Gastrocnemius medialis (tissue), 4 donors: Measurements from ENCODE around the gene ST8SIA1.

ENCODE experiments used
- POLR2A ChIP-seq, 2 donors: fragments of 450-650 bp; IDR thresholded peaks; one replicate each; pipeline ENCODE4 v1.6.1; 2017; ENCODE audit warnings: antibody characterized with exemption in 2 of 2, mild to moderate bottlenecking in 2 of 2, moderate library complexity in 2 of 2
- TF ChIP-seq, protein P1 (sequence below), 5 experiments: fragments of 450-650 bp in 3 of 5; fragments of 200-600 bp in 2 of 5; sonication (generic) in 2 of 5; IDR thresholded peaks in 4 of 5; conservative IDR thresholded peaks in 1 of 5; 1 replicate in 4 of 5; 2 replicates in 1 of 5; pipeline ENCODE4 v1.5.1; 2016 to 2019; ENCODE audit warnings: antibody characterized with exemption in 5 of 5, mild to moderate bottlenecking in 3 of 5, moderate library complexity in 3 of 5

DNA sequence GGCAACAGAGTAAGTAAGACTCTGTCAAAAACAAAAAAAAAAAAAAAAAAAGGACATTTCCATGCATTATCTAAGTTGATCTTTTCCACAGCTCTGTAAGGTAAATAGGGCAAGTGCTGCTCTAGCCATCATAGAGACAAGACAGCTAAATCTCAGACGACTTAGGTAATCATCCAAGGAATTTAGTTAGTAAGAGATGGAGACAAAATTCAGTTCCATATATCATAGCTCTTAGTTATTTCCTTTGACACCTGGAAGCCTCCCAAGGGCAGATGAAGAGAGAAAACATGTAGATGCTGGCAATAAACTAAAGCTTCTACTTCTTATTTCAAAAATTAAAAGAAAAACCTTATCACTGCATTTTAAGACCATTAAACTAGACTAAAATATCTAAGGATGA lies 48.7 kb downstream of the ST8SIA1 start:
- TF ChIP-seq, protein P1, sequence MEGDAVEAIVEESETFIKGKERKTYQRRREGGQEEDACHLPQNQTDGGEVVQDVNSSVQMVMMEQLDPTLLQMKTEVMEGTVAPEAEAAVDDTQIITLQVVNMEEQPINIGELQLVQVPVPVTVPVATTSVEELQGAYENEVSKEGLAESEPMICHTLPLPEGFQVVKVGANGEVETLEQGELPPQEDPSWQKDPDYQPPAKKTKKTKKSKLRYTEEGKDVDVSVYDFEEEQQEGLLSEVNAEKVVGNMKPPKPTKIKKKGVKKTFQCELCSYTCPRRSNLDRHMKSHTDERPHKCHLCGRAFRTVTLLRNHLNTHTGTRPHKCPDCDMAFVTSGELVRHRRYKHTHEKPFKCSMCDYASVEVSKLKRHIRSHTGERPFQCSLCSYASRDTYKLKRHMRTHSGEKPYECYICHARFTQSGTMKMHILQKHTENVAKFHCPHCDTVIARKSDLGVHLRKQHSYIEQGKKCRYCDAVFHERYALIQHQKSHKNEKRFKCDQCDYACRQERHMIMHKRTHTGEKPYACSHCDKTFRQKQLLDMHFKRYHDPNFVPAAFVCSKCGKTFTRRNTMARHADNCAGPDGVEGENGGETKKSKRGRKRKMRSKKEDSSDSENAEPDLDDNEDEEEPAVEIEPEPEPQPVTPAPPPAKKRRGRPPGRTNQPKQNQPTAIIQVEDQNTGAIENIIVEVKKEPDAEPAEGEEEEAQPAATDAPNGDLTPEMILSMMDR (IDR thresholded peaks at IDR 0.05 in 4 of 5, conservative IDR thresholded peaks at IDR 0.05 in 1 of 5) = no peak
- no peak for TF ChIP-seq POLR2A (IDR thresholded peaks at IDR 0.05)
